Endothelial cell of umbilical vein (primary cell): ENCODE data around the gene UBE2QL1. TPM values are rescaled to one million over a fixed set of nuclear protein-coding genes. Genes with fewer than 3 reads are reported as not detected.

Source experiments
- BruUV-seq: library from RNA; stranded (reverse); fragments of 400-500 nt; replicated peaks from 2 replicates; lab custom pipeline; 2021; lab: Mats Ljungman, UMichigan
- CTCF ChIA-PET: fragments of 300-600, 350-600 bp; sonication (Branson Sonifier 250); formaldehyde crosslinking; loops from one replicate; lab custom pipeline; 2021; ENCODE audit warnings: antibody characterized with exemption, inconsistent platforms; lab: Charles Lee
- POLR2A ChIA-PET: fragments of 300-600, 350-600 bp; sonication (Branson Sonifier 250); formaldehyde crosslinking; loops from one replicate; lab custom pipeline; 2021; ENCODE audit warnings: antibody characterized with exemption, inconsistent platforms; lab: Charles Lee
- DNase-seq: peaks from one replicate; pipeline ENCODE4 v3.0.0-alpha.2; 2011; ENCODE audit warnings: low read depth, low spot score
- FAIRE-seq: peaks from 2 replicates; lab custom pipeline; 2011; peaks lifted over from hg19 to GRCh38; lab: Jason Lieb, UNC
- H2AFZ ChIP-seq: 2 replicates; pipeline ENCODE4 v1.6.0; 2012; ENCODE audit warnings: low read depth, low read length, control low read depth, inconsistent platforms
- H3K27ac ChIP-seq: 2 replicates; pipeline ENCODE4 v1.5.1; 2011; ENCODE audit warnings: low read depth, mild to moderate bottlenecking, control low read depth, low read length, moderate library complexity; ENCODE audit not compliant: insufficient read depth
- H3K27me3 ChIP-seq, 2 experiments: 2 replicates each; pipeline versions ENCODE4 v1.6.0 to v1.6.1; 2011; ENCODE audit warnings: low read length in 2 of 2, mixed read lengths in 1 of 2; ENCODE audit not compliant: control insufficient read depth in 2 of 2, insufficient read depth in 2 of 2
- H3K36me3 ChIP-seq, 2 experiments: 2 replicates in 1 of 2; 3 replicates in 1 of 2; pipeline ENCODE4 v1.5.1; 2011; ENCODE audit warnings: low read length in 2 of 2, mild to moderate bottlenecking in 1 of 2, moderate library complexity in 1 of 2; ENCODE audit not compliant: control insufficient read depth in 2 of 2, insufficient read depth in 2 of 2; ENCODE audit errors: extremely low read depth in 1 of 2
- H3K4me1 ChIP-seq: 3 replicates; pipeline ENCODE4 v1.5.1; 2011; ENCODE audit warnings: mild to moderate bottlenecking, low read length; ENCODE audit not compliant: control insufficient read depth, insufficient read depth; ENCODE audit errors: extremely low read depth
- H3K4me2 ChIP-seq: 2 replicates; pipeline ENCODE4 v1.6.1; 2011; ENCODE audit warnings: low read length, control low read depth, mixed read lengths; ENCODE audit not compliant: insufficient read depth
- H3K4me3 ChIP-seq, 3 experiments: fragments of 200-600 bp in 1 of 3; sonication (generic), shearing (Covaris generic) in 1 of 3; replicated peaks in 1 of 3; 2 replicates each; pipeline ENCODE4 v1.5.1; 2011 to 2016; ENCODE audit warnings: control low read depth in 3 of 3, low read length in 3 of 3, mild to moderate bottlenecking in 2 of 3, inconsistent platforms in 1 of 3, low read depth in 1 of 3, moderate library complexity in 1 of 3; ENCODE audit not compliant: insufficient read depth in 1 of 3
- H3K79me2 ChIP-seq: 2 replicates; pipeline ENCODE4 v1.6.0; 2012; ENCODE audit warnings: low read length, inconsistent platforms; ENCODE audit not compliant: control insufficient read depth, insufficient read depth
- H3K9ac ChIP-seq: replicated peaks from 2 replicates; pipeline ENCODE3; 2011; ENCODE audit warnings: low read length, control low read depth; ENCODE audit not compliant: insufficient read depth; ENCODE audit errors: extremely low read depth
- H3K9me1 ChIP-seq: replicated peaks from 3 replicates; pipeline ENCODE4 v1.6.0; 2011; ENCODE audit warnings: mild to moderate bottlenecking, low read length; ENCODE audit not compliant: control insufficient read depth, insufficient read depth; ENCODE audit errors: extremely low read depth
- H3K9me3 ChIP-seq: replicated peaks from 2 replicates; pipeline ENCODE4 v1.5.1; 2012; ENCODE audit warnings: low read length, inconsistent platforms; ENCODE audit not compliant: control insufficient read depth, insufficient read depth
- H4K20me1 ChIP-seq: replicated peaks from 2 replicates; pipeline ENCODE3; 2011; ENCODE audit warnings: mild to moderate bottlenecking, low read length; ENCODE audit not compliant: control insufficient read depth, insufficient read depth; ENCODE audit errors: extremely low read depth
- CTCF ChIP-seq, 2 donors: IDR thresholded peaks; 1 replicate in 1 of 2; 2 replicates in 1 of 2; pipeline ENCODE4 v1.5.1; 2011; ENCODE audit warnings: low read length in 2 of 2, mild to moderate bottlenecking in 2 of 2, moderate library complexity in 2 of 2, control low read depth in 1 of 2, inconsistent platforms in 1 of 2, low read depth in 1 of 2; ENCODE audit not compliant: insufficient read depth in 1 of 2; ENCODE audit errors: extremely low read depth in 1 of 2
- EZH2 ChIP-seq: IDR thresholded peaks from 2 replicates; pipeline ENCODE4 v1.6.1; 2012; ENCODE audit warnings: borderline replicate concordance, low read depth, mild to moderate bottlenecking, moderate library complexity, low read length, inconsistent platforms; ENCODE audit not compliant: severe bottlenecking
- FOS ChIP-seq: IDR thresholded peaks from 2 replicates; pipeline ENCODE4 v1.6.1; 2011; ENCODE audit warnings: mild to moderate bottlenecking, low read length, moderate library complexity, borderline replicate concordance; ENCODE audit not compliant: insufficient read depth
- GATA2 ChIP-seq: IDR thresholded peaks from 2 replicates; pipeline ENCODE4 v1.7.0; 2011; ENCODE audit warnings: low read depth, mild to moderate bottlenecking, moderate library complexity, mixed read lengths, low read length; ENCODE audit not compliant: insufficient read length, insufficient read depth
- JUN ChIP-seq: IDR thresholded peaks from 2 replicates; pipeline ENCODE4 v1.6.1; 2011; ENCODE audit warnings: borderline replicate concordance, low read depth; ENCODE audit not compliant: insufficient read length, insufficient read depth
- MAX ChIP-seq: IDR thresholded peaks from 2 replicates; pipeline ENCODE4 v1.6.1; 2011; ENCODE audit not compliant: insufficient read depth, insufficient read length
- MYC ChIP-seq: IDR thresholded peaks from one replicate; pipeline ENCODE4 v1.6.1; 2011; ENCODE audit warnings: mild to moderate bottlenecking, low read depth, low read length
- POLR2A ChIP-seq: IDR thresholded peaks from 2 replicates; pipeline ENCODE4 v1.6.1; 2012; ENCODE audit warnings: low read depth, mild to moderate bottlenecking, control low read depth, low read length
- POLR2AphosphoS5 ChIP-seq: IDR thresholded peaks from 2 replicates; pipeline ENCODE4 v1.6.1; 2012; ENCODE audit warnings: low read depth, mild to moderate bottlenecking, control low read depth, low read length, moderate library complexity; ENCODE audit not compliant: insufficient read depth
- dilution Hi-C: fragments of 300-500 bp; cut with MboI; formaldehyde crosslinking; loops from one replicate; pipeline ENCODE4 v1.15.0; 2019; ENCODE audit warnings: low sequenced_read_pairs; ENCODE audit not compliant: extremely low pct_ligation_motif_present
- intact Hi-C: fragments of 100-400 bp; cut with micrococcal nuclease; formaldehyde crosslinking; loops from one replicate; pipeline ENCODE4 v1.10.0; 2022
- polyA plus RNA-seq, 4 experiments: library from polyadenylated mRNA; depleted of rRNA in 3 of 4; stranded (reverse) in 3 of 4; unstranded in 1 of 4; fragments of >200 nt; gene quantifications; 2 replicates each; pipeline versions ENCODE4 v1.2.1 to v1.2.3, GENCODE V29; 2011 to 2012; ENCODE audit warnings: missing spikeins in 1 of 4
- total RNA-seq: library from RNA; stranded (reverse); gene quantifications from 2 replicates; pipeline ENCODE4 v1.2.3, GENCODE V29; 2021

Gene UBE2QL1
- total and polyA plus RNA-seq, 2 donors (not counting 3 experiments of a cell fraction or from before 2014, with no cell fraction given) = 0.04 to 0.15 TPM

GRCh38 chr5:6485441-6485840 lies 36.8 kb downstream of the UBE2QL1 start:
- H3K9me1 ChIP-seq = no peaks in the 10 kb centered on the region
- BruUV-seq = no TSS peak
- no peaks in the 10 kb centered on the region for H4K20me1 ChIP-seq
- H3K9me3 ChIP-seq = no peaks in the 10 kb centered on the region
- intact Hi-C loops (no loop called here), dilution Hi-C loops (no loop called here)
- H3K4me1 ChIP-seq = no peaks in the 10 kb centered on the region
- no peak overlapping the region for H3K4me2 ChIP-seq
- ChIA-PET CTCF (no interaction called here), POLR2A (no interaction called here)
- H3K4me3 ChIP-seq = no peak overlapping the region
- DNase-seq (no peak), FAIRE-seq (no peak)
- no peak overlapping the region for H2AFZ ChIP-seq
- no peak overlapping the region for H3K9ac ChIP-seq
- no peak overlapping the region for H3K27ac ChIP-seq
- TF ChIP-seq POLR2A (no peak), JUN (no peak), FOS (no peak), GATA2 (no peak), CTCF (IDR thresholded peaks at IDR 0.05; ENCODE audit: extremely low read depth in 1 of 2, insufficient read depth in 1 of 2, low read depth in 1 of 2, low read length in 2 of 2) (no peak), MYC (no peak), MAX (no peak), EZH2 (no peak), POLR2AphosphoS5 (no peak)
- no peaks in the 10 kb centered on the region for H3K79me2 ChIP-seq
- H3K27me3 ChIP-seq = no peaks in the 10 kb centered on the region
- H3K36me3 ChIP-seq = no peaks in the 10 kb centered on the region
